DMS 273 treated with DMSO at 0.1 percent for 48 hours (cell line): ENCODE measurements around the gene MUC3A.
"Not testable (repeated sequence)": the region's sequence is repeated elsewhere in the genome, so short reads cannot be mapped to it uniquely, and the experiment has no call there.

Experiments used
- DNase-seq: peaks from one replicate; lab custom pipeline; 2025; lab: John Stamatoyannopoulos, UW

Gene MUC3A, protein sequence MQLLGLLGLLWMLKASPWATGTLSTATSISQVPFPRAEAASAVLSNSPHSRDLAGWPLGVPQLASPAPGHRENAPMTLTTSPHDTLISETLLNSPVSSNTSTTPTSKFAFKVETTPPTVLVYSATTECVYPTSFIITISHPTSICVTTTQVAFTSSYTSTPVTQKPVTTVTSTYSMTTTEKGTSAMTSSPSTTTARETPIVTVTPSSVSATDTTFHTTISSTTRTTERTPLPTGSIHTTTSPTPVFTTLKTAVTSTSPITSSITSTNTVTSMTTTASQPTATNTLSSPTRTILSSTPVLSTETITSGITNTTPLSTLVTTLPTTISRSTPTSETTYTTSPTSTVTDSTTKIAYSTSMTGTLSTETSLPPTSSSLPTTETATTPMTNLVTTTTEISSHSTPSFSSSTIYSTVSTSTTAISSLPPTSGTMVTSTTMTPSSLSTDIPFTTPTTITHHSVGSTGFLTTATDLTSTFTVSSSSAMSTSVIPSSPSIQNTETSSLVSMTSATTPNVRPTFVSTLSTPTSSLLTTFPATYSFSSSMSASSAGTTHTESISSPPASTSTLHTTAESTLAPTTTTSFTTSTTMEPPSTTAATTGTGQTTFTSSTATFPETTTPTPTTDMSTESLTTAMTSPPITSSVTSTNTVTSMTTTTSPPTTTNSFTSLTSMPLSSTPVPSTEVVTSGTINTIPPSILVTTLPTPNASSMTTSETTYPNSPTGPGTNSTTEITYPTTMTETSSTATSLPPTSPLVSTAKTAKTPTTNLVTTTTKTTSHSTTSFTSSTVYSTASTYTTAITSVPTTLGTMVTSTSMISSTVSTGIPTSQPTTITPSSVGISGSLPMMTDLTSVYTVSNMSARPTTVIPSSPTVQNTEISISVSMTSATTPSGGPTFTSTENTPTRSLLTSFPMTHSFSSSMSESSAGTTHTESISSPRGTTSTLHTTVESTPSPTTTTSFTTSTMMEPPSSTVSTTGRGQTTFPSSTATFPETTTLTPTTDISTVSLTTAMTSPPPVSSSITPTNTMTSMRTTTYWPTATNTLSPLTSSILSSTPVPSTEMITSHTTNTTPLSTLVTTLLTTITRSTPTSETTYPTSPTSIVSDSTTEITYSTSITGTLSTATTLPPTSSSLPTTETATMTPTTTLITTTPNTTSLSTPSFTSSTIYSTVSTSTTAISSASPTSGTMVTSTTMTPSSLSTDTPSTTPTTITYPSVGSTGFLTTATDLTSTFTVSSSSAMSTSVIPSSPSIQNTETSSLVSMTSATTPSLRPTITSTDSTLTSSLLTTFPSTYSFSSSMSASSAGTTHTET (N-terminal part only)

DNA sequence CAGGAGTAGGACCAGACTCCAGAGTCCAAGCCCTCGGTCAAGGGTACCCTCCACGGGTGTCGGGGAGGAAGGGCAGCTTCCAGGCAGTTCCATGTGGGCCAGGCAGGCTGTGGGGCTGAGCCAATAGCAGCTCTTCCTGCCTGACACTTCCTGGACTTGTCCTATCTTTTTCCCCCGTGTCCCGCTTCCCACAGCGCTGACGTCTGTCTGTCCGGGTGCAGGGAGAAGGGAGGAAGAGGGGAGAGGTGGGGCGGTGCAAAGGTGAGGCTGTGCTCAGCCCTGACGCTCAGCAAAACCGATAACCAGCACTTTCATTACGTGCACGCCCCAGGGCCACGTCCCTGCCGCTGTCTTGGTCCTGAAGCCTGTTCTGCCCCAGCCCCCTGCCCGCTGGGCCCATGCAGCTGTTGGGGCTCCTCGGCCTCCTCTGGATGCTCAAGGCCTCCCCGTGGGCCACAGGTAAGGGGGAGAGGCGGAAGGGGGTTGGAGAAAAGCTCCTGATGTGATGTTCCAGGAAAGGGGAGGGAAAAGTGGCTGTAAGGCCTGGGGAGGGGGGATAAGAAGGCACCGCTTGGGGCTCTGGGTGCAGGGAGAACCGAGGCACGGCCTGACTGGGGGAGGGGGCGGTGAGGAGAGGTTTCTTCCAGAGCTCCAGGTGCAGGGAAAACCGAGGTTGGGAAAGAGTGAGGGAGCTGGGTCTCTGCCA, at the start of gene MUC3A:
MUC3A (plus strand) TSS at position 308 of the 706 bp plus-strand sequence; CDS start at position 399, 91 bp downstream.
- DNase-seq = no peak

DNA sequence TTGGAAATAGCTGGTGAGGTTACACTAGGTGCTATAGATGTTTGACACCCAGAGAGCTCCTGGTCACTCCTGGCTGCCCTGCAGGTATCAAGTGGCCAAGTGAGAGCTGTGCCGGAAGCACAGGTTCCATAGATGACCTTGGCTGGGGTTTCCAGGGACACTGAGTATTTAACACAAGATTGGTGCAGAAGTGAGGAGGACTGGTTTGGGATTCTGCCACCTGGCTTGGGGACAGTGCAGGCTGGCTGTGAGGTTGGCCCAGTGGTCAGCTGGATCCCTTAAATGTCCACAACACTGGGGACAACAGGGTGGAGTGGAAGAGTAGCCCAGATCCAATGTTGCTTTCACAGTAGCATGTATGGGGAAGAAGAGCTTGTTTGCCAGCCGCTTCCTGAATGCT, 48.4 kb upstream of the MUC3A start:
- DNase-seq = no peak

DNA sequence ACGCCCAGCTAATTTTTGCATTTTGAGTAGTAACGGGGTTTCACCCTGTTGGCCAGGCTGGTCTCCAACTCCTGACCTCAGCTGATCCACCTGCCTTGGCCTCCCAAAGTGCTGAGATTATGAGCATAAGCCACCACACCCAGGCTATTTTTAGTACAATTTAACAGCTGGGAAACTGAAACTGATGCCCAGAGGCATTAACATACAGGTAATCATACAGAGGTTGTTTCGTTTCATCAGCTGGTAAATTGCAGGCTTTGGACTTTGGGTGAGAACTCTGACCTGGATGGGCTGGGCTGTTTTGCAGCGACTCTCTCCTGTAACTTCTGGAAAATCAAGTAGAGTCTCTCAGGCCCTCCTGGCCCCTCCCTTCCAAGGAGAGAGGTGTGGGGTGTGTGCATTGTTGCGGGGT, 47.4 kb upstream of the MUC3A start:
- no peak for DNase-seq

DNA sequence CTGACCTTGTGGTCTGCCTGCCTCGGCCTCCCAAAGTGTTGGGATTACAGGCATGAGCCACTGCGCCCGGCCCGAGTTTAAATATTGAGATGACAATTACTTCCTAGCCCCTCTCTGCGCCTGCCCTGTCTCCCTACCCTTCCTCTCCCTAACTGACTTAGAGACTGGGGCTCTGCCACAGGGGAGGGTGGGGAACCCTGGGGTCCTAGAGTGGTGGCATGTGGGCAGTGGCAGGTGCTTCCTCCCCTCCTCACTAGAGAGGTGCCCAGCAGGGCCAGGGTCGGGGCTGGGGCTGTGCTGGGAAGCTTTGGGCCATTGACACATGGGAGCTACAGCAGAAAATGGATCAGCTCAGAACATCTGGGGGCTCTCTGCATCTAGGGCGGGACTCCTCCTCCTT, 46.7 kb upstream of the MUC3A start:
- DNase-seq = no peak

DNA sequence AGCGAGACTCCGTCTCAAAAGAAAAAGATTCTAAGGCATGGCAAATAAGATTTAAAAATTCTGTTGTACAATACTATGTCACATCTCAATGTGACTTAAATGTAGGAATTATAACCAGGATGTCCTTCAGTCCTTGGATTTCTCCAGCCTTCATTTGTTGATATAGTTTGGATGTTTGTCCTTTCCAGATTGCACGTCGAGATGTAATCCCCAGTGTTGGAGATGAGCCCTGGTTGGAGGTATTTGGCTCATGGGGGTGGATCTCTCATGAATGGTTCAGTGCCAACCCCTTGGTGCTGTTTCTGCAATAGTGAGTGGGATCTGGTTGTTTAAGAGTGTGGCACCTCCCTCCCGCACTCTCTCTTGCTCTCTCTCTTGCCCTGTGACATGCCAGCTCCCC, 40.8 kb upstream of the MUC3A start:
- DNase-seq = no peak

DNA sequence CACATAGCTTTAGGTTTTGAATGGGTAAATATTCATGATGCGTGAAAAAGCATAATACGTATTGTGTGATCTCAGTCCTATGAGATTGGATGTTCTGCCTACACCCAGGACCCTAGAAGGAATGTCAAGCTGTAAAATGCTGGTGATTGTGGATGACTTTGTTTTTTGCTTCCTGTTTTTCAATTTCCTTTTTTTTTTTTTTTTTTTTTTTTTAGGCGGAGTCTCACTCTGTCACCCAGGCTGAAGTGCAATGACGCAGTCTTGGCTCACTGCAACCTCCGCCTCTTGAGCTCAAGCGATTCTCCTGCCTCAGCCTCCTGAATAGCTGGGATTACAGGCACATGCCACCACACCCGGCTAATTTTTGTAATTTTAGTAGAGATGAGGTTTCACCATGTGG, 38.9 kb upstream of the MUC3A start:
- DNase-seq = not testable (repeated sequence)

DNA sequence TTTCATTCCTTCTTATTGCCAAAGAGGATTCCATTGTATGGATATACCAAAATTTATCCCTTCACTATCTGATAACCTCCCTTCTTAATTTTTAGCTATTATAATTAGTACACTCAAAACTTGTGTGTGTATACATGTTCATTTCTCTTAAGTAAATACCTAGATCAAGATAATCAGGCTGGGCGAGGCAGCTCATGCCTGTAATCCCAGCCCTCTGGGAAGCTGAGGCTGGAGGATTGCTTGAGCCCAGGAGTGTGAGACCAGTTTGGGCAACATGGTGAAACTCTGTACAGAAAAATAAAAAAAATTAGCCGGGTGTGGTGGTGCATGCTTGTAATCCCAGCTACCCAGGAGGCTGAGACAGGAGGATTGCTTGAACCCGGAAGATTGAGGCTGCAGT, 37.9 kb upstream of the MUC3A start:
- no peak for DNase-seq

DNA sequence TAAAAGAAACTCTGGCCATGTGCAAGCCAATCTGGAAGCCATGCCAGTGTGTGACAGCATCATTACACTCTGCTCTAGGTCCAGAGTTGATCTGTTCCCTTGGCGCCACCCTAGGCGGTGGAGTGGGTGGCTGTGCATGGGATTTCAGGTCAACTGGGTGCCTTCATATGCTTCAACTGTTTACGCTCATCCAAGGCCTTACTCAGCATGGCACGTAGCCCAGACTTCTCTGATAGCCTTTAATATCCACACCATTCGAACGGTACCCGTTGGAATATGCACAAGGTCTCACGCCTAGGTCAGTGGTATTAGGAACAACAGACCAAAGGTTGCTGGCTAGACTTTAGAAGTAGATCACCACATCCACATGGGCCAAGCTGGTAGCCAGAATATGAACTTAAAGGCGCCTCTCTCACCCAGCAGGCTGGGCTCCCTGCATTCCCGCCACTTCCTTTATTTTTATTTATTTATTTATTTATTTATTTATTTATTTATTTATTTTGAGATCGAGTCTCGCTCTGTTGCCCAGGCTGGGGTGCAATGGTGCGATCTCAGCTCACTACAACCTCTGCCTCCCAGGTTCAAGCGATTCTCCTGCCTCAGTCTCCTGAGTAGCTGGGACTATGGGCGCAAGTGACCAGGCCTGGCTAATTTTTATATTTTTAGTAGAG, 35.0 kb upstream of the MUC3A start:
- no peak for DNase-seq

DNA sequence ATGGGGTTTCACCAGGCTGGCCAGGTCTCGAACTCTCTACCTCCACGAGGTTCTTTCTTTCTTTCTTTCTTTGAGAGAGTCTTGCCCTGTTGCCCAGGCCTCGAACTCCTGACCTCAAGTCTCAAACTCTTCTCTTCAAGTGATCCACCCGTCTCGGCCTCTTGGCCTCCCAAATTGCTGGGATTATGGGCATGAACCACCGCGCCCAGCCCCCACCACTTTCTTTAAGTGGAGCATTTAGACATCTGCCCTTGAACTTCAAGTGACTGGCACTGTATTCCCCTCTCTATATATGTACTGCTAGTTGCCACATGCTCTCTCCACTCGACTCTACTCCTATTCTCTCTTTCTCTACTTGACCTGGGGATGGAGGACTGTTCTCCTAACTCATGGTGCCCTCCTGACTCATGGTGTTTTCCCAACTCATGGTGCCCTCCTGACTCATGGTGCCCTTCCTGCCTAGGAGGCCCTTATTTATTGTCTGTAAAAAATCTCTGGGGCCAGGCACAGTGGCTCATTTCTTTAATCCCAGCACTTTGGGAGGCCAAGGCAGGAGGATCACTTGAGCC, 34.4 kb upstream of the MUC3A start:
- no peak for DNase-seq

DNA sequence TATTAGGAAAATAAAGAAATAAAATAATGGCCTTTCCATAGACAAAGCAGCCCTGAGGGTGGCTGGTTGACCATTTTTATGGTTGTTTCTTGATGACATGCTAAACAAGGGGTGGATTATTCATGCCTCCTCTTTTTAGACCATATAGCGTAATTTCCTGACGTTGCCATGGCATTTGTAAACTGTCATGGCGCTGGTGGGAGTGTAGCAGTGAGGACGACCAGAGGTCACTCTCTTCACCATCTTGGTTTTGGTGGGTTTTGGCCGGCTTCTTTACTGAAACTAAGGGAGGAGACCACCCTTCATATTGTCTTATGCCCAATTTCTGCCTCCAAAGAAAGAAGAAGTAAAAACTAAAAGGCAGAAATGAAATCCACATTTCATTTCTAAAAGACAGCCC, 30.0 kb upstream of the MUC3A start:
- DNase-seq = not testable (repeated sequence)

DNA sequence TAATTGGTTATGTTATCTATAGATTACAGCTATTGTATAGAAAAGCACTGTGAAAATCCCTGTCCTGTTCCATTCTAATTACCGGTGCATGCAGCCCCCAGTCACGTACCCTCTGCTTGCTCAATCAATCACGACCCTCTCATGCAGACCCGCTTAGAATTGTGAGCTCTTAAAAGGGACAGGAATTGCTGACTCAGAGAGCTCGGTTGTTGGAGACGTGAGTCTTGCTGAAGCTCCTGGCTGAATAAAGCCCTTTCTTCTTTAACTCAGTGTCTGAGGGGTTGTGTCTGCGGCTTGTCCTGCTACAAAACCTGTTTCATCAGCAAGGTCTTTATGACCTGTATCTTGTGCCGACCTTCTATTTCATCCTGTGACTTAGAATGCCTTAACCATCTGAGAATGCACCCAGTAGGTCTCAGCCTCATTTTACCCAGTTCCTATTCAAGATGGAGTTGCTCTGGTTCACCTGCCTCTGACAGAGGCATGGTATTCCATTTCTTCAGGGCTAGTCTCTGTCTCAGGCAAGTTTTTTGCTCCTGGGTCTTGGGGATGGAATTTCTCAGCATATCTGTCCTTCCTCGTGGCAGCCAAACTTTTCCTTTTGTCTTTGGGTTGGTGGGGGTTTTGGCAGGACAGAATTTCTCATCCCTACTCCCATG, 29.4 kb upstream of the MUC3A start:
- DNase-seq = not testable (repeated sequence)

DNA sequence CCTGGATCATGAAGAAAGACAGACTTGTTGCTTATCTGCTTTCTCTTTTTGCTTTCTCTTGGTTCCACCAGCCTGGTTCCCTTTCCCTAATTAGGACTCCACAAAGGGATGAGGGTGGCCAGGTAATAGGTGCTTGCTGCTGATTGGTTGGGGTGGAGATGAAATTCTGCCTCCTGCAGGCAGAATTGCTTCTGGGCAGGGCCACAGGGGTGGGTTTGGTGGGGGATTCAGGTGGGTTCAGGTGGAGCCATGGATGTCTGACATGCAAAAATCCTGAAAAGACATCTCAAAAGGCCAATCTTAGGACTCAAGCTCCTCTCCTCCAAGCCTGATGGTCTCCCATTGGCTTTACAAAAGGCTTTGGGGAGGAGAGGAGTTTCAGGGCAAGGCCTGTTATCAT, 28.3 kb upstream of the MUC3A start:
- no peak for DNase-seq

DNA sequence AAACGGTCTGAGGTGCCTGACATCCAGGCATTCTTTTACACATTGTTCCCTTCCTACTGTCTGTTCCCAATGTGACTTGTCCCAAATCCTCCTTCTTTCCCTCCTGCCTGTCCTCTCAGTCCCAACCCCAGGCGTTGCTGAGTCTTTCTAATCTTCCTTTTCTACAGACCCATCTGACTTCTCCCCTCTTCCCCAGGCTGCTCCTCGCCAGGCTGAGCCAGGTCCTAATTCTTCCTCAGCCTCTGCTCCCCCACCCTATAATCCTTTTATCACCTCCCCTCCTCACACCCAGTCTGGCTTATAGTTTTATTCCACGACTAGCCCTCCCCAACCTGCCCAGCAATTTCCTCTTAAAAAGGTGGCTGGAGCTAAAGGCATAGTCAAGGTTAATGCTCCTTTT, 25.7 kb upstream of the MUC3A start:
- not testable (repeated sequence) for DNase-seq

DNA sequence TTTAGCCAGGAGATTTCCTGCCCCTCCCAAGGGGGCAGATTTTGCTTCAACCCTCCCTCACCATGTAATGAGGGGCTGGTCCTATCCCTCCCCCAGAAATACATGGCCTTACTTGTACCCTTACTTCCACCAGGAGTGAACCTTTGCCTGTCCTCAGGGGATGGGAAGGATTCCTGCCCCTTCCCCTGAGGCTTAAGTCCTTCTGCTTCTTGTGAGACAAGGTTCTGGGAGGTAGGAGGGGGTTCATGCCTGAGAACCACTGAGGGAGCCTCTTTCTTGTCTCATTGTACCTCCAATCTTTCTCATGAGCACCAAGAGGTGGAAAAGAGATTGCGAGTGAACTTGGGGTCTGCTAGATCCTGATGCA, 19.5 kb upstream of the MUC3A start:
- no peak for DNase-seq

DNA sequence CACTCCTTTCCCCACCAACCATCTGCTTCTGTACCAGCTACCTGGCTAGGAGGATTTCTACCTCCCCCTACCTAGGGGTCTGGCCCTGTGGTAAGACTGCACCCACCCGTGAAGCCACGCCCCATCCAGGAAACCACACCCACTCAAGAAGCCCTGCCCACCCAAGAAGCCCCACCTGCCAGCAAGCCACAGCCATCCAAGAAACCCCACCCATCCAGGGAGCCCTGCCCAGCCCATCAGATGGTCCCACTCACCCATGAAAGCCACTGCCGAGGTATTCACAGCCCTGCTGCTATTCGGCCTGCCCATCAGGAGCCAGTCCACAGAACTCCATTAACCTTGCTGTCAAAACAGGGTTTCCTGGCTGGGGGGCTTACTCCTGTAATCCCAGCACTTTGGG, 15.6 kb upstream of the MUC3A start:
- no peak for DNase-seq

DNA sequence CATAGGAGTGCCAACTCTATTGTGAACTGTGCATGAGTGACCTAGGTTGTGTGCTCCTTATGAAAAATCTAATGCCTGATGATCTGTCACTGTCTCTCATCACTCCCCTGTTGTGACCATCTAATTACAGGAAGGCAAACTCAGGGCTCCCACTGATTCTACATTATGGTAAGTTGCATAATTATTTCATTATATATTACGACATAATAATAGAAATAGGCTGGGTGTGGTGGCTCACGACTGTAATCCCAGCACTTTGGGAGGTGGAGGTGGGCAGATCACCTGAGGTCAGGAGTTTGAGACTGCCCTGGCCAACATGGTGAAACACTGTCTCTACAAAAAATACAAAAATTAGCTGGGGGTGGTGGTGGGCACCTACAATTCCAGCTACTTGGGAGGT, 14.0 kb upstream of the MUC3A start:
- DNase-seq = not testable (repeated sequence)

DNA sequence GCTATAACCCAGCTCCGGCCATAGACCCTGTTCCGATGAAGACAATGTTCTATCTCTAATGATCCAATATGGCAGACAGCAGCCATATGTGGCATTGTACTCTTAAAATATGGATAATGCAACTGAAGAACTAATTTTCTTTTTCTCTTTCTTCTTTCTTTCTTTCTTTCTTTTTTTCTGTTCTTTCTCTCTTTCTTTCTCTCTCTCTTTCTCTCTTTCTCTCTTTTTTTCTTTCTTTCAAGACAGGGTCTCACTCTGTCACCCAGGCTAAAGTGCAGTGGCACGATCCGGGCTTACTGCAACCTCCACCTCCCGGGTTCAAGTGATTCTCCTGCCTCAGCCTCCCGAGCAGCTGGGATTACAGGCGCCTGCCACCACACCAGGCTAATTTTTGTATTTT, 13.2 kb upstream of the MUC3A start:
- DNase-seq = not testable (repeated sequence)

DNA sequence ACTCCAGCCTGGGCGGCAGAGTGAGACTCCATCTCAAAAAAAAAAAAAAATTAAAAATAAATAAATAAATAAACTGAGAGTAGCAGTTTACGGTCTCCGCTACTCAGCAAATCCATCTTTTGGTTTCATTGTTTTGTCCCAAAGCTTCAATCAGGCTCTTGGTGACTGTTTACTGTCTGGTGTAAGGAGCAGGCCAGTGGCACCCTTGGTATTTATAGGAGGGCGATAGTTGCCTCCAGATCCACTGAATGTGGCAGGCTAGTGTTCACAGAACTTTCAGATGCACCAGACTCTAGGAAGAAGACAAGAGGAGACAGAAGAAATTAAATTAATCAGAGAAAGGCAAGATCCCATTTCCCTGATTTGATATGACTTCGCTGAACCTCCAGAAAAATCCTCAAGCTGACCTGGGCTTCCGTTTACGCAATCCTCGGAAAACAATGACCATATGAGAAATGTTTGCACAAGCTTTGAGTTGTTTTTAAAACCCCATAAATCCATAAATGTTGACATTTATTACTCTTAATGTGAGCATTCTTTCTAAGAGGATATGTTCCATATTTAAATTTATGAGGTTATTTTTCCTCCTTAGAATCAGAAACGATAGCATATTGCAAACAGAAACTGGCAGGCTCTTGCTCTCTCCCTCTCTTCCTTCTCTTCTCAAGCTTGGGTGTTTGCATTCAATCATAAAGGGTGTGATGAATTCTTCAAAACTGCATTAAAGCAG, 7.1 kb upstream of the MUC3A start:
- DNase-seq = no peak

DNA sequence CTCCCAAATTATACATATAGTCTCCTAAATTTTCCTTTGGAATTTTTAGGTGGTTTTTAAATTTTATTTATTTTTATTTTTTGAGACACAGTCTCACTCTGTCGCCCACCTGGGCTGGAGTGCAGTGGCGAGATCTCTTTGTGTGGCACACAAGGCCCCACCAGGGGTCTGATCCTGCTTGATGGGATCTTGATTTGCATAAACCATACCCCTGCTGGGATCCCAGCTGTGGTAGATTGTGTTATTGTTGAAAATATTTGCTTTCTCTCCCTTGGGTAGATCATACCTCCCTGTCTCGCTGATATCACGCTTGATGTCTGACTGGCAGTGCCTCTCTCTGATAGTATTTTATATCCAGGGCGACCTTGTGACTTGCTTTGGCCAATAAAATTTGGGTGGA, 5.6 kb upstream of the MUC3A start:
- DNase-seq = peak; percentile 89

DNA sequence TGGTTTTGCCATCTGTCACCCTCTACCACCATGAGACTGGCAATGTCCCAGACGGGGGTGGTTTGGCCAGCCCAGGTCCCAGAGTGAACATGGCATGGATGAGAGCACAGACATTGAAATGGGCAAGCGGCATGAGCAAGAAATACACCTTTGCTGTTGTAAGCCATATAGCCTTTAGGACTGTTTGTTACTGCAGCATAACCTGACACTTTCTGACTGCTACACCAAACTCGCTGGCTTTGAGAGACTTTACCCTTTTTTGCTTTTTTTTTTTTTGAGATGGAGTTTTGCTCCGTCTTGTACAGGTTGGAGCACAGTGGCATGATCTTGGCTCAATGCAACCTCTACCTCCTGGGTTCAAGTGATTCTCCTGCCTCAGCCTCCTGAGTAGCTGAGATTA, 5.2 kb upstream of the MUC3A start:
- DNase-seq = no peak
